Heart left ventricle (tissue), 16 donors: ENCODE measurements around the gene SPTBN4. TPM values are rescaled to one million over a fixed set of nuclear protein-coding genes. Genes with fewer than 3 reads are reported as not detected.

ENCODE experiments used
- ATAC-seq, 4 donors: fragments of 200-7000 bp; cut with Tn5 transposase; one replicate each; pipeline ENCODE4 v1.9.1; 2020 to 2022; ENCODE audit warnings: moderate library complexity in 4 of 4, mild to moderate bottlenecking in 3 of 4, moderate number of reproducible peaks in 1 of 4
- DNase-seq, 5 donors: peaks; one replicate each; pipeline ENCODE4 v3.0.0-alpha.2; 2020
- H3K27ac ChIP-seq, 12 donors: fragments of 200-600 bp; sonication (generic) in 4 of 12; one replicate each; pipeline versions ENCODE4 v1.5.0 to v1.8.0; 2016 to 2022; ENCODE audit warnings: mild to moderate bottlenecking in 2 of 12
- H3K27me3 ChIP-seq, 9 donors: fragments of 200-600 bp; sonication (generic) in 2 of 9; one replicate each; pipeline versions ENCODE4 v1.5.1 to v1.8.0; 2016 to 2022; ENCODE audit warnings: mild to moderate bottlenecking in 3 of 9
- H3K36me3 ChIP-seq, 9 donors: fragments of 200-600 bp; sonication (generic) in 2 of 9; one replicate each; pipeline versions ENCODE4 v1.5.0 to v1.8.0; 2018 to 2022; ENCODE audit warnings: mild to moderate bottlenecking in 2 of 9
- H3K4me1 ChIP-seq, 12 donors: fragments of 200-600 bp; sonication (generic) in 4 of 12; one replicate each; pipeline versions ENCODE4 v1.5.0 to v1.8.0; 2016 to 2022; ENCODE audit warnings: mild to moderate bottlenecking in 3 of 12
- H3K4me3 ChIP-seq, 12 donors: fragments of 200-600 bp; sonication (generic) in 4 of 12; one replicate each; pipeline versions ENCODE4 v1.5.0 to v1.8.0; 2017 to 2022; ENCODE audit warnings: mild to moderate bottlenecking in 9 of 12, moderate library complexity in 4 of 12
- H3K9me3 ChIP-seq, 12 donors: fragments of 200-600 bp; sonication (generic) in 4 of 12; one replicate each; pipeline versions ENCODE4 v1.5.0 to v1.8.0; 2016 to 2022; ENCODE audit warnings: mild to moderate bottlenecking in 1 of 12
- POLR2A ChIP-seq, 2 donors: fragments of 450-650 bp; IDR thresholded peaks; one replicate each; pipeline ENCODE4 v1.6.1; 2017; ENCODE audit warnings: antibody characterized with exemption in 2 of 2, mild to moderate bottlenecking in 2 of 2, moderate library complexity in 2 of 2
- WGBS, 4 donors: extraction: QIAGEN DNeasy Blood & Tissue Kit in 2 of 4; methylation state at CpG; one replicate each; pipeline versions ENCODE4 v1.1.5 to v1.1.7; 2013 to 2018; 5-methylcytosine and 5-hydroxymethylcytosine counted together
- intact Hi-C, 10 donors: fragments of 100-400 bp; cut with DNase I; formaldehyde crosslinking; loops; one replicate each; pipeline versions ENCODE4 v1.11.1 to v1.14.2; 2022
- polyA plus RNA-seq, 2 donors: library from polyadenylated mRNA; stranded (reverse); fragments of 200-250 nt; gene quantifications; one replicate each; pipeline ENCODE4 v1.2.3, GENCODE V29; 2013
- total RNA-seq, 9 donors: library from RNA; depleted of rRNA in 2 of 9; stranded (reverse); fragments of >200 nt in 2 of 9; fragmentation: NEBNext Ultra II Directional in 3 of 9; extraction: Animal tissue kit (Norgen Biotek cat#: 25700) in 3 of 9; gene quantifications; one replicate each; pipeline versions ENCODE4 v1.1.0 to v1.2.4, GENCODE V29; 2016 to 2023
- TF ChIP-seq, protein P1 (sequence below), 12 donors: fragments of 200-600 bp; sonication (generic) in 4 of 12; IDR thresholded peaks; one replicate each; pipeline versions ENCODE4 v1.5.0 to v1.8.0; 2018 to 2022; ENCODE audit warnings: antibody characterized with exemption in 12 of 12, mild to moderate bottlenecking in 5 of 12
- donor health status: ischemic (EF 13 %, LVEDD 7.1; RV severe dilation, severe dysfunction).
- donor health status: healthy with polysubstance abuse.
- donor health status: DM: no; HTN: yes; CAD: no.
- donor health status: DM: no; HTN: no; CAD: no.
- donor health status: ischemic (EF 25% LVEDD 6.9; RV normal size, moderate dysfunction).
- donor health status: ischemic (EF 25% LVEDD 5.7; RV mildly dilated, moderate dysfunction).
- donor health status: healthy.
- donor health status: DM: yes; HTN: yes; CAD: no.
- donor health status: ischemic (EF 35%, LVEDD 5.7; RV mildly dilated, moderate dysfunction).
- donor health status: nonischemic (EF 11% LVEDD 7.7; RV severe dilation, severe dysfunction).
- donor health status: DM: yes; HTN: yes; CAD: no.
- donor health status: PGD.
- donor health status: ischemic (EF 29% LVEDD 5.4; RV normal size, mild dysfunction).
- donor health status: nonischemic (EF 23%, LVEDD 6.1; RV moderate dilation, normal function).

The SPTBN4 gene
- total and polyA plus RNA-seq, 11 donors = 1.9 to 8.7 (median 4.2) TPM

DNA sequence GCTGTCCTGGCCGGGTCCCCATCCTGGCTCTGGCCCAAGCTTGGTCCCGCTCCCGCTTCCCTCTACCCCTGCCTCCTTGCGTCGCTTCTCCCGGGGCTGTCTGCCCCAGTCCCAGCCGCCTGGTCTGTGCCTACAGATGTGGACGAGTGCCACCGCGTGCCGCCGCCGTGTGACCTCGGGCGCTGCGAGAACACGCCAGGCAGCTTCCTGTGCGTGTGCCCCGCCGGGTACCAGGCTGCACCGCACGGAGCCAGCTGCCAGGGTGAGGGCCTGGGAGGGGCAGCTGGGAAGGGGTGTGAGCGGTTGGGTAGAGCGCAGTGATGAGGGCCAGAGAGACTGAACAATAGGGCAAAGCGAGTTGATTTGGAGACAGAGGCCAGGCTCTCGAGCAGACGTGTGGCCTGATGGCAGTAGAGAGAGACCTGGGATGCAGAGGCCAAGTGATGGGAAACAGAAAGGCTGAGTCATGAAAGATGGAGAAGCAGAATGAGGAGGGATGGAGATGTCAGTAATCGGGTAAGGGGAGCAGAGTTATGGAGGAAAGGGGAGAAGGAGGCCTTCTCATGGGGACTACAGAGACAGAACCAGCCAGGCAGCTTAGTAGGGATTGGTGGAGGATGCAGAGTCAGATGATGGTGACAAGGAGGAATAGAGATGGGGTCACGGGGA is 143.7 kb downstream of the SPTBN4 start:
- TF ChIP-seq, protein P1, sequence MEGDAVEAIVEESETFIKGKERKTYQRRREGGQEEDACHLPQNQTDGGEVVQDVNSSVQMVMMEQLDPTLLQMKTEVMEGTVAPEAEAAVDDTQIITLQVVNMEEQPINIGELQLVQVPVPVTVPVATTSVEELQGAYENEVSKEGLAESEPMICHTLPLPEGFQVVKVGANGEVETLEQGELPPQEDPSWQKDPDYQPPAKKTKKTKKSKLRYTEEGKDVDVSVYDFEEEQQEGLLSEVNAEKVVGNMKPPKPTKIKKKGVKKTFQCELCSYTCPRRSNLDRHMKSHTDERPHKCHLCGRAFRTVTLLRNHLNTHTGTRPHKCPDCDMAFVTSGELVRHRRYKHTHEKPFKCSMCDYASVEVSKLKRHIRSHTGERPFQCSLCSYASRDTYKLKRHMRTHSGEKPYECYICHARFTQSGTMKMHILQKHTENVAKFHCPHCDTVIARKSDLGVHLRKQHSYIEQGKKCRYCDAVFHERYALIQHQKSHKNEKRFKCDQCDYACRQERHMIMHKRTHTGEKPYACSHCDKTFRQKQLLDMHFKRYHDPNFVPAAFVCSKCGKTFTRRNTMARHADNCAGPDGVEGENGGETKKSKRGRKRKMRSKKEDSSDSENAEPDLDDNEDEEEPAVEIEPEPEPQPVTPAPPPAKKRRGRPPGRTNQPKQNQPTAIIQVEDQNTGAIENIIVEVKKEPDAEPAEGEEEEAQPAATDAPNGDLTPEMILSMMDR (IDR thresholded peaks at IDR 0.05) = no peak
- TF ChIP-seq POLR2A (IDR thresholded peaks at IDR 0.05) = no peak
- H3K36me3 ChIP-seq = peaks cover 0 to 38% (median 0%) of the 10 kb centered on the region in 9 donors
- intact Hi-C loops = no loop called here
- WGBS, 4 donors = 31 to 57% (median 34%) methylated on average over 29 of the region's 29 CpGs
- no peaks in the 10 kb centered on the region for H3K9me3 ChIP-seq
- H3K4me1 ChIP-seq = peaks cover 0 to 62% (median 38%) of the 10 kb centered on the region in 12 donors
- H3K4me3 ChIP-seq = peak overlapping the region in 10 of 12 donors; percentile 8 to 64 (median 55)
- DNase-seq = peak in 4 of 5 donors; percentile 69 to 84 (median 76)
- no peaks in the 10 kb centered on the region for H3K27me3 ChIP-seq
- peak overlapping the region; percentile 62 to 97 (median 88) for H3K27ac ChIP-seq
- ATAC-seq = peak; percentile 4 to 39 (median 8)

DNA sequence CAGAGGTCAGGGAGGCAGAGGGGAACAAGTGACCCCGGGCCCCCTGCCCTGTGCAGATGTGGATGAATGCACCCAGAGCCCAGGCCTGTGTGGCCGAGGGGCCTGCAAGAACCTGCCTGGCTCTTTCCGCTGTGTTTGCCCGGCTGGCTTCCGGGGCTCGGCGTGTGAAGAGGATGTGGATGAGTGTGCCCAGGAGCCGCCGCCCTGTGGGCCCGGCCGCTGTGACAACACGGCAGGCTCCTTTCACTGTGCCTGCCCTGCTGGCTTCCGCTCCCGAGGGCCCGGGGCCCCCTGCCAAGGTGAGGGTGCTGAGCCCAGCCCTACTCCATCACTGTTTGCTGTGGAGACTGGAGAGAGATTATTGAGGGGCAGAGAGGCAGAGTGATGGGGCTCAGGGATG is 144.3 kb downstream of the SPTBN4 start:
- no peak for ATAC-seq

DNA sequence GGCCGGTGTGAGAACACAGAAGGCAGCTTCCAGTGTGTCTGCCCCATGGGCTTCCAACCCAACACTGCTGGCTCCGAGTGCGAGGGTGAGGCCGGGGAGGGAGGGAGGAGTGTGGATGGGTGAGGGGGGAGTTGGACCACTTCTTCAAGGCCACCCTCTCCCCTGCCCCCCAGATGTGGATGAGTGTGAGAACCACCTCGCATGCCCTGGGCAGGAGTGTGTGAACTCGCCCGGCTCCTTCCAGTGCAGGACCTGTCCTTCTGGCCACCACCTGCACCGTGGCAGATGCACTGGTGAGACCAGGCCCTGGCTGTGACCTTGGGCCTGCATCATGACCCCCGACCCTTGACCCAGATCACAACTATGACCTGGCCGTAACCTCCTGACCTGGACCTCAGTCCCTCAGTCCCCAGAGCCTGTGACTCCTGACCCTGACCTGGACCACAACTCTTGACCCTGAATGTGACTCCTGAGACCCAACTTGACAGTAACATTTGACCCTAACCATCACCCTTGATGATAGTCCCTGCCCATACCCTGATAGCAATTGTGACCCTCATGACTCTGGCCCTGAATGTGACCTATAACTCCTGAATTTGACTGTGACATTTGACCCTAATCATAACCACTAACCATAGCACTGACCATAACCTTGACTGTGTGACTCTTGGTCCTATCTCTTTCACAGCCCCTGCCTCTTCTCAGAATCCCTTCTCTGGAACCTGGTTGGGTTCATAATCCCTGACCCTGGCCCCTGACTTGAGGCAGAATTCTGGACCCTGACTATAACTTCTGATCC is 145.3 kb downstream of the SPTBN4 start:
- 85 to 97% (median 95%) methylated on average over 5 to 10 of the region's 10 CpGs for WGBS, 4 donors
- H3K27ac ChIP-seq = peak overlapping the region in 2 of 12 donors; percentile 87 to 96
- peaks cover 0 to 53% (median 6%) of the 10 kb centered on the region in 9 donors for H3K36me3 ChIP-seq
- TF ChIP-seq POLR2A (IDR thresholded peaks at IDR 0.05) = no peak
- TF ChIP-seq, protein P1 (IDR thresholded peaks at IDR 0.05) = no peak
- H3K4me3 ChIP-seq = no peak overlapping the region
- H3K4me1 ChIP-seq = peaks cover 0 to 52% (median 31%) of the 10 kb centered on the region in 12 donors
- intact Hi-C loops = no loop called here
- peak in 2 of 5 donors; percentile 10 to 28 for DNase-seq
- ATAC-seq = no peak
- no peaks in the 10 kb centered on the region for H3K9me3 ChIP-seq
- no peaks in the 10 kb centered on the region for H3K27me3 ChIP-seq

More for the DNA sequence above, 144.3 kb downstream of the SPTBN4 start:
- peaks cover 0 to 43% (median 0%) of the 10 kb centered on the region in 9 donors for H3K36me3 ChIP-seq
- H3K9me3 ChIP-seq = no peaks in the 10 kb centered on the region
- H3K27me3 ChIP-seq = no peaks in the 10 kb centered on the region
- intact Hi-C loops = no loop called here
- peak overlapping the region in 2 of 12 donors; percentile 57 to 64 for H3K4me3 ChIP-seq
- H3K27ac ChIP-seq = peak overlapping the region in 10 of 12 donors; percentile 77 to 97 (median 88)
- no peak for TF ChIP-seq POLR2A (IDR thresholded peaks at IDR 0.05)
- TF ChIP-seq, protein P1 (IDR thresholded peaks at IDR 0.05) = no peak
- 79 to 87% (median 85%) methylated on average over 10 to 15 of the region's 15 CpGs for WGBS, 4 donors
- peaks cover 0 to 60% (median 35%) of the 10 kb centered on the region in 12 donors for H3K4me1 ChIP-seq
- peak in 2 of 5 donors; percentile 13 to 46 for DNase-seq
